Lung microvascular endothelial cell (primary cell): ENCODE data around the gene CPA1. TPM values are rescaled to one million over a fixed set of nuclear protein-coding genes. Genes with fewer than 3 reads are reported as not detected.
A peak's percentile ranks its signal among the peaks of the same experiment; 100 is the strongest.
"Not testable (repeated sequence)": the region's sequence is repeated elsewhere in the genome, so short reads cannot be mapped to it uniquely, and the experiment has no call there.

Experiments
- DNase-seq, 2 donors: peaks; one replicate each; pipeline versions ENCODE4 v3.0.0 to v3.0.0-alpha.2; 2010; ENCODE audit warnings: low read depth in 2 of 2
- total RNA-seq: library from RNA; depleted of rRNA; stranded (reverse); fragments of >200 nt; gene quantifications from 2 replicates; pipeline ENCODE4 v1.2.1, GENCODE V29; 2014

CPA1 gene
- total RNA-seq, 1 donor from 2014 or later, result not detected

GRCh38 chr7:130372402-130373165 lies 7.7 kb upstream of the CPA1 start:
- no peak for DNase-seq

GRCh38 chr7:130374507-130374906 lies 5.8 kb upstream of the CPA1 start:
- DNase-seq, result no peak

- DNase-seq, result not testable (repeated sequence)
Observed at GRCh38 chr7:130376461-130376860, 3.8 kb upstream of the CPA1 start.

DNA sequence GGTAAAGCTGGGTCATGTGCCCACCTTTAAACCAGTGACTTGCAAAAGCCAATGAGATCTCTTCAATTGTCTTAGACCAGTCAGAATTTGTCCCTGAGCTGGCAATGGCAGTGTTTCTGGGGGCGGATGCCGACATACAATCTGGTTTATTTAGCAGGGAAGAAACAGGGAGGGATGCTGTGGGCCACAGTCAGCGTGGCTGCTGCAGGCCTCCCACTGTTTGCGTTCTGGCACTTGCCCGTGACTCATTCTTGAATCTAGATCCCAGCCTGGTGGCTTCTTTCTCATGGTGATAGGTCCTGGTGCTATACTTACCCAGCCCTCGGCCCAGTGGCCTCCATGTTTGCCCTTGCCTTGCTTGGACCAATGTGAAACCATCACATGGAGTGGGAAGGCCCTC lies 3.1 kb upstream of the CPA1 start:
- DNase-seq, result no peak

DNA sequence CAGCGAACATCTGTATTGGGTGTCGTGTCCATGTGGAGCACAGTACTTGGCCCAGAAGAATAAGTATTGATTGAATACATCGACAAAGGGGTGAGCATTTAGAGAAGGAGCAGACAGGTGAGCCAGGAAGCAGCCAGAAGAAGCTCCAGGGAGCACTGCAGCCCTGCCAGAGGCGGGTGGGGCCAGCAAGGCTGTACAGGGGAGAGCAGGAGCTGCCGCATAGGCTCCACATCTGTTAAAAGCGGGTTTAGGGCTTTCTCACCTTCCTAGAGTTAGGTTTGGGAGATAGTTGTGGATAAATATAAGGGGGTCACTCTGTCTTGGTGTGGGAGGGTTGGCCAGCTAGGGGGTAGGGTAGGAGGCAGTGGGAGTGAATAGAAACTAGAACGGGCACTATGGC lies 1.3 kb upstream of the CPA1 start:
- DNase-seq, result no peak

GRCh38 chr7:130379532-130379920 lies 768 bp upstream of the CPA1 start:
- DNase-seq, result no peak

GRCh38 chr7:130380861-130381455 lies 664 bp downstream of the CPA1 start:
- no peak for DNase-seq

- DNase-seq, result no peak
Observed at GRCh38 chr7:130381468-130382312, 1.4 kb downstream of the CPA1 start.

- DNase-seq, result no peak
Observed at GRCh38 chr7:130383187-130383980, 3.1 kb downstream of the CPA1 start.

- DNase-seq, result peak in 1 of 2 donors; percentile 34
Observed at GRCh38 chr7:130384371-130384801, 4.1 kb downstream of the CPA1 start.

DNA sequence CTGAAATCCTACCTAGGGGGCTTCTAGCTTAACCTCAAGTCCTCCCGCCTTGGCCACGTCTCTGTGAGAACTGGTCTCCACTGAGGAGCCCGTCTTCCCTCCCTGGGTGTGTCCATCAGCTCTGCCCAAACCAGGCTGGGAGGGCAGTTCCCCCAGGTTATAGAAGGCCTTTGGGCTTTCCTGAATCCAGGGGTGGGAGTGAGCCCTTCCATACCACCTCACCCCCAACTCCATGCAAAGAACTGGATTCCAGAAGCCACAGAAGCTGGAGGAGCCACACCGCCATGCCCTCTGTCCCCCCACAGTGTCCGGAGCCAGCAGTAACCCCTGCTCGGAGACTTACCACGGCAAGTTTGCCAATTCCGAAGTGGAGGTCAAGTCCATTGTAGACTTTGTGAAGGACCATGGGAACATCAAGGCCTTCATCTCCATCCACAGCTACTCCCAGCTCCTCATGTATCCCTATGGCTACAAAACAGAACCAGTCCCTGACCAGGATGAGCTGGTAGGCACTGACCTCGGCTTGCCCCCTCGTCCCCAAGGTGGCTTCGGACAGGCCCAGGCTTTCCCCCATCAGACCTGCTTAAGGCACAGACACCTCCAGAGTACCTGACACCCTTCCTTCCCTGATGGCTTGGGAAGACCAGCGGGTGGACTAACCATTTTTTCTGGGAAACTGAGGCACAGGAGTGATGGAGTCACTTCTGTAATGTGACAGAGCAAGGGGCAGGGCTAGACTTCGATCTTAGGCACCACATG lies 4.7 kb downstream of the CPA1 start:
- no peak for DNase-seq

DNA sequence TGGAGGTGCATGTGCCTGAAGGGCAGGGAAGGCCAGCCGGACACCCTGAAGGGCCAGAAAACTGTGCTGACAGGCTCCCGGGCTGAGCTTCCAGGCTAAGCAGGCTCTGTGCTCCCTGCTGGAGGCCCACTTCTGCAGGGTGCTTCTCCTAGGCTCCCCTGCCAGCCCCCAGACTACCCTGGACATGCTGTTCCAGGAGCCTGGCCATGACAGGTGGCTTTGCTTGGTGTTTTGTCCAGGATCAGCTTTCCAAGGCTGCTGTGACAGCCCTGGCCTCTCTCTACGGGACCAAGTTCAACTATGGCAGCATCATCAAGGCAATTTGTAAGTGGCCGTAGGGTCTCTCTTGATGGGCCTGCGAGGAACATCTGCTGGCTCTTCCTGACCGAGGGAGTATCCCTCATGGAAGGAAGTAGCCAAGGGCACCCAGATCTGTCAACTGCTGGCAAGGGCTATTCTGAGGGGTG lies 5.3 kb downstream of the CPA1 start:
- no peak for DNase-seq

DNA sequence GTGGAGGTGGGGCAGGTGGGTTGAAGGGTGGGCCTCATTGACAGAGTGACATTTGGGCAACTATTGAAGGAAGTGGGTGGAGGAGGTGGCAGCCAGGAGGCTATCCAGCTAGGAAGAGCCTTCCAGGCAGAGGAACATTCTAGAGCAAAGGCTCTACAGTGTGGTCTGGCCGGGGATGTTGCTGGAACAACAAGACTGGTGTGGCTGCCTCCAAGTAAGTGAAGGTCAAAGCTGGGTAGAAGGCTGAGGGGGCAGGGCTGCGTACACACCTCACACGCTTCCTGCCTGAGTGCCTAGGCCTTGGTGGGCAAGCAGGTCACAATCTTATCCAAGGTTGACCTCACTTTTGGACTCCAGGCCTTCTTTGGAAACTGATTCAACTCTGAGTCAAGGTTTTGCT lies 6.6 kb downstream of the CPA1 start:
- DNase-seq, result no peak

GRCh38 chr7:130387306-130387627 lies 7.0 kb downstream of the CPA1 start:
- DNase-seq, result no peak

DNA sequence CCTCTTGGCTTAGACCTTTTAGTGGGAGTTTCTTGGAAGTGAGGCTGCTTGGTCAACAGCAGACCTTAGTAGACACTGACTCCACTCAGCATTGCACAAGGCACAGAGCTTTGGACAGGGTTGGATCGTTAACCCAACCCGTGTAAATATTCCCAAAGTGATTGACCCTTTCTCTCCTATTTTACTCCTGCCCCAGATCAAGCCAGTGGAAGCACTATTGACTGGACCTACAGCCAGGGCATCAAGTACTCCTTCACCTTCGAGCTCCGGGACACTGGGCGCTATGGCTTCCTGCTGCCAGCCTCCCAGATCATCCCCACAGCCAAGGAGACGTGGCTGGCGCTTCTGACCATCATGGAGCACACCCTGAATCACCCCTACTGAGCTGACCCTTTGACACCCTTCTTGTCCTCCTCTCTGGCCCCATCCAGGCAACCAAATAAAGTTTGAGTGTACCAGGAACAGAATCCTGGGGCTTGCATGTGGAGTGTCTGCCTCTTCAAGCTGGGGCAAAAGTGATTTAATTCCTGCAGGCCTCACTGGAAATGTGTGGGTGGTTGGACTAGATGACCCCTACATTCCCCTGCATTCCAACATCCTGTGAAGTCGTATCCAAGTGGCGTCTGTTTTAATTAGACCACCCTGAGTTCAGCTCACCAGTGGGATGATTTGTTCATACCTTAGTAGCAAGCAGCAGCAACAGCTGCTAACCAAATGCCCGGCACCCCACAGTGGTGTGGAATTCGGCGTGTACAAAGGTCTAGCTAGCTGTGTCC lies 7.5 kb downstream of the CPA1 start:
- no peak for DNase-seq

- DNase-seq, result no peak
Observed at GRCh38 chr7:130388671-130389070, 8.4 kb downstream of the CPA1 start.

DNA sequence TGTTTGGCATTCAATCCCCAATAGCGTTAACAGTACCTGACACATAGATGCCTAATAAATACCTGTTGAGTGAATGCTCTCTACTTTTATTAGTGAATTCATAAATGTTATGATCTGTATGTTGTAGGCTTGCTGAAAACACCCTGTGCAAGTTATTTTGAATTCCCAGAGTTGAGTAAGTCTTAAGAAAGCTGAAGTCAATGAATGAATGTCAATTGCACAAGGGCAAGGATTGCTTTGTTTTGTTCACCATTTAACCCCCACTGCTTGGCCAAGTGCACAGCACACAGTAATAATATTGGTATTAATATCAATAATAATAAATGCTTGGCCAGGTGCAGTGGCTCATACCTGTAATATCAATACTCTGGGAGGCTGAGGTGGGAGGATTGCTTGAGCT lies 10.2 kb downstream of the CPA1 start:
- no peak for DNase-seq

DNA sequence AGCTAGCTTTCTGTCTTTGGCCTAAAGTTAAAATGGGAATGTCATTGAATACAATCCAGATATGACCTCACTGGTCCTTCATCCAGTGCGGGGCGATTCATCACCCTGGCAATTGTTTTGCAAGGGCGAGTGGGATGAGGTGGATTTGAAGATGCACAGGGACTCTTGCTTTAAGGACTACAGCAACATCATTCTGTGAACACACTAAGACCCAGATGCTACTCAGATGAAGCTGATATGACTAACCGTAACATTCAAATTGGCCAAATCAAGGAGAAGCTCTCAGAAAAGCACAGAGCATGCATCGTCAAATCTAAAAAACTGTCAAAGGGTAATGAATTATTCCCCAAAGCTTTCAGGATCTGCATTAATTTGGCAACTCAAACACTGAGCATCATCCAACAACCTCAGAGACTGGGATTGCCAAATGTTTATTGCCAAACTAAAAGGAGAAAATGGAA lies 12.8 kb downstream of the CPA1 start:
- DNase-seq, result no peak

- no peak for DNase-seq
Observed at GRCh38 chr7:130393841-130394411, 13.6 kb downstream of the CPA1 start.
